DND-41 (cell line): ENCODE results near the gene GTF2A2.

Experiments
- ATAC-seq: fragments of 200-7000 bp; cut with Tn5 transposase; 3 replicates; pipeline ENCODE4 v1.9.1; 2021; ENCODE audit warnings: low read depth; ENCODE audit not compliant: insufficient read depth
- DNase-seq: peaks from one replicate; pipeline ENCODE4 v3.0.0-alpha.2; 2020
- H2AFZ ChIP-seq: 2 replicates; pipeline ENCODE4 v1.6.0; 2012; ENCODE audit warnings: low read depth, low read length
- H3K27ac ChIP-seq: 2 replicates; pipeline ENCODE4 v1.5.1; 2012; ENCODE audit warnings: low read length, inconsistent platforms
- H3K27me3 ChIP-seq: fragments of 200-600 bp; sonication (generic); 2 replicates; pipeline ENCODE4 v1.6.0; 2012; ENCODE audit warnings: low read length, mild to moderate bottlenecking, inconsistent platforms; ENCODE audit not compliant: insufficient read depth, poor library complexity
- H3K36me3 ChIP-seq: 2 replicates; pipeline ENCODE4 v1.5.1; 2012; ENCODE audit warnings: low read length, inconsistent platforms; ENCODE audit not compliant: insufficient read depth
- H3K4me1 ChIP-seq: 2 replicates; pipeline ENCODE4 v1.5.1; 2012; ENCODE audit warnings: mild to moderate bottlenecking, low read length; ENCODE audit not compliant: insufficient read depth
- H3K4me2 ChIP-seq: 2 replicates; pipeline ENCODE4 v1.6.0; 2012; ENCODE audit warnings: mild to moderate bottlenecking, moderate library complexity, low read length, inconsistent platforms; ENCODE audit not compliant: insufficient read depth
- H3K4me3 ChIP-seq, 2 experiments: fragments of 200-600 bp in 1 of 2; shearing (Covaris generic) in 1 of 2; 2 replicates each; pipeline ENCODE4 v1.5.1; 2012 to 2016; ENCODE audit warnings: inconsistent platforms in 2 of 2, low read length in 2 of 2, mild to moderate bottlenecking in 2 of 2, low read depth in 1 of 2, moderate library complexity in 1 of 2
- H3K79me2 ChIP-seq: 2 replicates; pipeline ENCODE4 v1.6.0; 2012; ENCODE audit warnings: low read length, inconsistent platforms; ENCODE audit not compliant: insufficient read depth
- H3K9ac ChIP-seq: 2 replicates; pipeline ENCODE4 v1.6.0; 2012; ENCODE audit warnings: low read depth, mild to moderate bottlenecking, inconsistent platforms, low read length, moderate library complexity
- H3K9me3 ChIP-seq: 2 replicates; pipeline ENCODE4 v1.5.1; 2012; ENCODE audit warnings: low read length, moderate library complexity, mild to moderate bottlenecking, inconsistent platforms; ENCODE audit not compliant: insufficient read depth, severe bottlenecking
- H4K20me1 ChIP-seq: 2 replicates; pipeline ENCODE4 v1.6.0; 2012; ENCODE audit warnings: low read length; ENCODE audit not compliant: insufficient read depth
- EZH2 ChIP-seq: IDR thresholded peaks from 3 replicates; pipeline ENCODE4 v1.6.1; 2012; ENCODE audit warnings: borderline replicate concordance, low read depth, mild to moderate bottlenecking, moderate library complexity, low read length, inconsistent platforms; ENCODE audit not compliant: severe bottlenecking
- TF ChIP-seq, protein P1 (sequence below): IDR thresholded peaks from 2 replicates; pipeline ENCODE4 v1.5.1; 2012; ENCODE audit warnings: borderline replicate concordance, low read length, moderate library complexity, mild to moderate bottlenecking; ENCODE audit not compliant: poor library complexity, severe bottlenecking; ENCODE audit errors: extremely low read depth

The GTF2A2 gene

DNA sequence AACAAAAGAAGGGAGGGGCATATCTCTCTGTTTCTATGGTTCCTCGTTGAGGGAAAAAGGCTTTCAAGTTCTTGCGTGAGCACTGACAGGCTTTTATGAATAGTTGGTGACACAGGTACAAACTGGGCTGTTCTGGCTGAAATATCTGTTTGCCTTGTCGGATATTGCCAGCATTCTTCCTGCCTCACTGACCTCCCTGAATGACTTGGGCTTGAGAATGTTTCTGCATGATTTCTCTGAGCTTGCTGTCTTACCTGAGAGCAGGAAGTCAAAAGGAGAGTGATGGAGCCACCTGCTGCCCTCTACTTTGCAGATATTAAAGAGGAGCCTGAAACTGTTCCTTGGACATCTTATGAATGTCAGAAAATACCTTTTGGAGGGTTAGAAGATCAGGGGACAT, 40.9 kb downstream of the GTF2A2 start:
- Histone ChIP-seq H3K4me1 (no peaks in the 10 kb centered on the region), H3K4me2 (no peak overlapping the region), H3K9me3 (no peaks in the 10 kb centered on the region), H3K27me3 (no peaks in the 10 kb centered on the region), H3K4me3 (no peak overlapping the region), H3K27ac (no peak overlapping the region), H2AFZ (no peak overlapping the region), H3K9ac (no peak overlapping the region), H3K36me3 (no peaks in the 10 kb centered on the region), H4K20me1 (no peaks in the 10 kb centered on the region), H3K79me2 (no peaks in the 10 kb centered on the region)
- DNase-seq (no peak), ATAC-seq (no peak)
- TF ChIP-seq EZH2, result no peak
- TF ChIP-seq, protein P1, sequence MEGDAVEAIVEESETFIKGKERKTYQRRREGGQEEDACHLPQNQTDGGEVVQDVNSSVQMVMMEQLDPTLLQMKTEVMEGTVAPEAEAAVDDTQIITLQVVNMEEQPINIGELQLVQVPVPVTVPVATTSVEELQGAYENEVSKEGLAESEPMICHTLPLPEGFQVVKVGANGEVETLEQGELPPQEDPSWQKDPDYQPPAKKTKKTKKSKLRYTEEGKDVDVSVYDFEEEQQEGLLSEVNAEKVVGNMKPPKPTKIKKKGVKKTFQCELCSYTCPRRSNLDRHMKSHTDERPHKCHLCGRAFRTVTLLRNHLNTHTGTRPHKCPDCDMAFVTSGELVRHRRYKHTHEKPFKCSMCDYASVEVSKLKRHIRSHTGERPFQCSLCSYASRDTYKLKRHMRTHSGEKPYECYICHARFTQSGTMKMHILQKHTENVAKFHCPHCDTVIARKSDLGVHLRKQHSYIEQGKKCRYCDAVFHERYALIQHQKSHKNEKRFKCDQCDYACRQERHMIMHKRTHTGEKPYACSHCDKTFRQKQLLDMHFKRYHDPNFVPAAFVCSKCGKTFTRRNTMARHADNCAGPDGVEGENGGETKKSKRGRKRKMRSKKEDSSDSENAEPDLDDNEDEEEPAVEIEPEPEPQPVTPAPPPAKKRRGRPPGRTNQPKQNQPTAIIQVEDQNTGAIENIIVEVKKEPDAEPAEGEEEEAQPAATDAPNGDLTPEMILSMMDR, result no peak

DNA sequence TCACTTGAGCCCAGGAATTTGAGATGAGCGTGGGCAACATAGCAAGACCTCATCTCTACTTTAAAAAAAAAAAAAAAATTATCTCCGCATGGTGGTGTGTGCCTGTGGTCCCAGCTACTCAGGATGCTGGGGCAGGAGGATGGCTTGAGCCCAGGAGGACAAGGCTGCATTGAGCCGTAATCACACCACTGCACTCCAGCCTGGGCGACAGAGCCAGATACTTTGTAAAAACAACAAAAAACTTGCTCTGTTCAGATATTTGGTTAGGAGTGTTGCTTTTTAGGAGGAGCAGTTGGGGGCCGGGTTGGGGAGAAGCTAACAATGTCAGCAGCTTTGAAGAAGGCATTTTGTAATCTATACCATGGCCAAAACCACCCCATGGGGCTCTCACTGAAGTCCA, 41.7 kb downstream of the GTF2A2 start:
- H3K27me3 ChIP-seq, result no peaks in the 10 kb centered on the region

DNA sequence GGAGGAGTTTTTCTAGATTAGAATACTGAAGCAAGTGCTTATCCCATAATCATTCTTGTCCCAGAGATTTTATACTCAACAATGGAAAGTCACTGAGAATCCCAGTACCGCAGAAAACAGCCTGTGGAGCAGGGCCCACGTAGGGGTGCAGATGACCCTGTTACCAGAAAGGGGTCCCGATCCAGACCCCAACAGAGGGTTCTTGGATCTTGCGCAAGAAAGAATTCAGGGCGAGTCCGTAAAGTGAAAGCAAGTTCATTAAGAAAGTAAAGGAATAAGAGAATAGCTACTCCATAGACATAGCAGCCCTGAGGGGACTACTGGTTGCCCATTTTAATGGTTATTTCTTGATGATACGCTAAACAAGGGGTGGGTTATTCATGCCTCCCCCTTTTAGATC, 43.2 kb downstream of the GTF2A2 start:
- H3K4me2 ChIP-seq, result no peak overlapping the region
- DNase-seq (no peak), ATAC-seq (no peak)
- no peaks in the 10 kb centered on the region for H3K4me1 ChIP-seq
- H3K27me3 ChIP-seq, result no peaks in the 10 kb centered on the region
- no peak overlapping the region for H3K4me3 ChIP-seq
- no peaks in the 10 kb centered on the region for H3K9me3 ChIP-seq
- no peak overlapping the region for H2AFZ ChIP-seq
- no peak overlapping the region for H3K9ac ChIP-seq
- no peaks in the 10 kb centered on the region for H3K36me3 ChIP-seq
- TF ChIP-seq EZH2, result no peak
- TF ChIP-seq, protein P1, result no peak
- H4K20me1 ChIP-seq, result no peaks in the 10 kb centered on the region
- no peak overlapping the region for H3K27ac ChIP-seq
- no peaks in the 10 kb centered on the region for H3K79me2 ChIP-seq

More for the DNA sequence above, 41.7 kb downstream of the GTF2A2 start:
- no peaks in the 10 kb centered on the region for H3K36me3 ChIP-seq
- no peak overlapping the region for H3K27ac ChIP-seq
- H3K4me1 ChIP-seq, result no peaks in the 10 kb centered on the region
- H3K4me2 ChIP-seq, result no peak overlapping the region
- H3K79me2 ChIP-seq, result no peaks in the 10 kb centered on the region
- no peaks in the 10 kb centered on the region for H4K20me1 ChIP-seq
- TF ChIP-seq EZH2, result no peak
- TF ChIP-seq, protein P1, result no peak
- ATAC-seq (no peak), DNase-seq (no peak)
- no peak overlapping the region for H2AFZ ChIP-seq
- H3K9me3 ChIP-seq, result no peaks in the 10 kb centered on the region
- H3K9ac ChIP-seq, result no peak overlapping the region
- H3K4me3 ChIP-seq, result no peak overlapping the region
